ENCODE results near the gene ZP1. TPM values are rescaled to one million over a fixed set of nuclear protein-coding genes. Genes with fewer than 3 reads are reported as not detected.

Gene ZP1
- total and polyA plus RNA-seq, 2 of the 13 experiments (the other 11 are each of a cell fraction or from before 2014, with no cell fraction given) = 0.16 TPM; not detected in 1

GRCh38 chr11:60880643-60881282, 13.4 kb downstream of the ZP1 start (continued):
- TF ChIP-seq HOMEZ (CRISPR knock-in tag; IDR thresholded peaks at IDR 0.05; ENCODE audit: low read depth) (peak; percentile 84; the same call in 1 of the 2 replicates), FUBP1 (CRISPR knock-in tag; IDR thresholded peaks at IDR 0.05; ENCODE audit: borderline replicate concordance) (peak; percentile 82; the same call in 1 of the 2 replicates), ZBTB34 (CRISPR knock-in tag; IDR thresholded peaks at IDR 0.05) (peak; percentile 60; the same call in 1 of the 2 replicates), BCLAF1 (IDR thresholded peaks at IDR 0.05) (no peak), SSRP1 (CRISPR knock-in tag; IDR thresholded peaks at IDR 0.05) (peak; percentile 90; the same call in 1 of the 2 replicates), BCL6 (CRISPR knock-in tag; IDR thresholded peaks at IDR 0.05) (peak; percentile 96), ZBTB7A (CRISPR knock-in tag; IDR thresholded peaks at IDR 0.05) (peak; percentile 98), TFDP1 (CRISPR knock-in tag; IDR thresholded peaks at IDR 0.05; ENCODE audit: borderline replicate concordance) (peak; percentile 34; the same call in 1 of the 2 replicates), BCL3 (CRISPR knock-in tag; IDR thresholded peaks at IDR 0.05) (no peak), XRCC5 (optimal IDR thresholded peaks at IDR 0.05; ENCODE audit: low read length) (no peak), RXRB (CRISPR knock-in tag; IDR thresholded peaks at IDR 0.05; ENCODE audit: borderline replicate concordance) (peak; percentile 96), HMG20B (CRISPR knock-in tag; conservative IDR thresholded peaks at IDR 0.05) (peak; percentile 91), PAF1 (CRISPR knock-in tag; IDR thresholded peaks at IDR 0.05) (no peak), SKI (IDR thresholded peaks at IDR 0.05; ENCODE audit: partially characterized antibody) (peak; percentile 99), SIX4 (CRISPR knock-in tag; IDR thresholded peaks at IDR 0.05) (peak; percentile 99), ZNF550 (CRISPR knock-in tag; IDR thresholded peaks at IDR 0.05; ENCODE audit: borderline replicate concordance) (0 out of 2 replicates have a peak, but pooled peaks have one; percentile 64), ZNF562 (CRISPR knock-in tag; IDR thresholded peaks at IDR 0.05; ENCODE audit: borderline replicate concordance) (no peak), KLF9 (CRISPR knock-in tag; IDR thresholded peaks at IDR 0.05; ENCODE audit: low read depth) (peak; percentile 57; the same call in 1 of the 2 replicates)
